Ascending aorta (tissue), 2 donors: ENCODE data around the gene MAEL. TPM values are rescaled to one million over a fixed set of nuclear protein-coding genes. Genes with fewer than 3 reads are reported as not detected.

ENCODE experiments used
- DNase-seq, 2 donors: peaks; one replicate each; pipeline ENCODE4 v3.0.0-alpha.2; 2019; ENCODE audit warnings: low spot score in 2 of 2
- H3K27ac ChIP-seq, 2 donors: fragments of 200-600 bp; sonication (generic); one replicate each; pipeline ENCODE4 v1.5.1; 2016 to 2017; ENCODE audit warnings: mild to moderate bottlenecking in 1 of 2
- H3K27me3 ChIP-seq: fragments of 200-600 bp; sonication (generic); one replicate; pipeline ENCODE4 v1.5.1; 2017
- H3K36me3 ChIP-seq, 2 donors: fragments of 200-600 bp; sonication (generic); one replicate each; pipeline ENCODE4 v1.5.1; 2016
- H3K4me1 ChIP-seq, 2 donors: fragments of 200-600 bp; sonication (generic); one replicate each; pipeline ENCODE4 v1.5.1; 2016 to 2017; ENCODE audit warnings: mild to moderate bottlenecking in 1 of 2
- H3K4me3 ChIP-seq, 2 donors: fragments of 200-600 bp; sonication (generic); one replicate each; pipeline ENCODE4 v1.5.1; 2016 to 2017; ENCODE audit warnings: mild to moderate bottlenecking in 1 of 2
- H3K9me3 ChIP-seq, 2 donors: fragments of 200-600 bp; sonication (generic); one replicate each; pipeline ENCODE4 v1.5.1; 2016
- intact Hi-C: fragments of 100-400 bp; cut with DNase I; formaldehyde crosslinking; loops from one replicate; pipeline ENCODE4 v1.15.1; 2023
- total RNA-seq: library from RNA; depleted of rRNA; stranded (reverse); fragments of >200 nt; gene quantifications from one replicate; pipeline ENCODE4 v1.1.0, GENCODE V29; 2016
- TF ChIP-seq, protein P1 (sequence below), 3 experiments: fragments of 200-600 bp in 2 of 3; fragments of 450-650 bp in 1 of 3; sonication (generic) in 2 of 3; IDR thresholded peaks; one replicate each; pipeline ENCODE4 v1.5.1; 2016 to 2019; ENCODE audit warnings: antibody characterized with exemption in 3 of 3, mild to moderate bottlenecking in 1 of 3, moderate library complexity in 1 of 3

The MAEL gene
- total RNA-seq, 1 donor from 2014 or later = not detected

DNA sequence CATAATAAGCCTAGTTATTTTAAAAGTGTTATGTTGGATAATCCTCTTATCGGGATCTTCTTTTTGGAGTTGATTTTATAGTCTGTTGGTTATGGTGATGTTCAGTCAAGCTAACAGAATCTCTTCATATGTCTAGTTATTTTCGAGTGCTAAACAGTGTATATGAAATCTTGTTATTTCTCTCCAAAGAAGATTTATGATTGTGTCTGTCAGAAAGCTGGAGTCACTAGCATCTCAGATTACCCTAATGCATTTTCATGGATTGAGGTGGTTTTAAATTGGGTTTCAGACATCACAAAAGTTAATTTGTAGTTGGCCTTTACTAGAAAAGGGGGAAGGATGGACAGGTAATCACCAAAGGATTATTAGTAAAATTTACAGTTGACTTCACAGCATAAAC is 13.3 kb downstream of the MAEL start:
- Histone ChIP-seq H3K27ac (no peak overlapping the region), H3K36me3 (no peaks in the 10 kb centered on the region), H3K4me3 (no peak overlapping the region), H3K27me3 (no peaks in the 10 kb centered on the region), H3K4me1 (no peaks in the 10 kb centered on the region), H3K9me3 (no peaks in the 10 kb centered on the region)
- no peak for DNase-seq
- TF ChIP-seq, protein P1, sequence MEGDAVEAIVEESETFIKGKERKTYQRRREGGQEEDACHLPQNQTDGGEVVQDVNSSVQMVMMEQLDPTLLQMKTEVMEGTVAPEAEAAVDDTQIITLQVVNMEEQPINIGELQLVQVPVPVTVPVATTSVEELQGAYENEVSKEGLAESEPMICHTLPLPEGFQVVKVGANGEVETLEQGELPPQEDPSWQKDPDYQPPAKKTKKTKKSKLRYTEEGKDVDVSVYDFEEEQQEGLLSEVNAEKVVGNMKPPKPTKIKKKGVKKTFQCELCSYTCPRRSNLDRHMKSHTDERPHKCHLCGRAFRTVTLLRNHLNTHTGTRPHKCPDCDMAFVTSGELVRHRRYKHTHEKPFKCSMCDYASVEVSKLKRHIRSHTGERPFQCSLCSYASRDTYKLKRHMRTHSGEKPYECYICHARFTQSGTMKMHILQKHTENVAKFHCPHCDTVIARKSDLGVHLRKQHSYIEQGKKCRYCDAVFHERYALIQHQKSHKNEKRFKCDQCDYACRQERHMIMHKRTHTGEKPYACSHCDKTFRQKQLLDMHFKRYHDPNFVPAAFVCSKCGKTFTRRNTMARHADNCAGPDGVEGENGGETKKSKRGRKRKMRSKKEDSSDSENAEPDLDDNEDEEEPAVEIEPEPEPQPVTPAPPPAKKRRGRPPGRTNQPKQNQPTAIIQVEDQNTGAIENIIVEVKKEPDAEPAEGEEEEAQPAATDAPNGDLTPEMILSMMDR (IDR thresholded peaks at IDR 0.05) = no peak
- intact Hi-C loops = no loop called here

DNA sequence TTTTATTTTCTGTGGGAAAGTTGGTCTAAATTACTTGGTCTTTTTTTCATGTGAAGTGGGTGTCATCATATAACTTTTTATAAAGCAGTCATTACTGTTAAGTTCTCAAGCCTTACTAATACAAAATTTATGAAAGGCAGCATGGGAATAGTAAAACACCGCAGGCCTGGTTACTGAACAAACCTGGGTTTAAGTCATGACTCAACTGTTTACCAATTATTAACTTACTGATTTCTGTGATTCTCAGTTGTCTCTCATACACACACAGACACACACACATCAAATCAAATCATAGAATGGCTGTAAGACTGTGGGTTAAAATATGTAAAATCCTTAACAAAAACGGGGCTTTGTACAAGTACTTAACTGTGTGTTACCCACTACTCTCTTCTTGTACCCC is 14.6 kb downstream of the MAEL start:
- Histone ChIP-seq H3K4me3 (no peak overlapping the region), H3K27me3 (no peaks in the 10 kb centered on the region), H3K36me3 (no peaks in the 10 kb centered on the region), H3K4me1 (no peaks in the 10 kb centered on the region), H3K9me3 (no peaks in the 10 kb centered on the region), H3K27ac (no peak overlapping the region)
- intact Hi-C loops = no loop called here
- TF ChIP-seq, protein P1 (IDR thresholded peaks at IDR 0.05) = no peak
- DNase-seq = no peak

DNA sequence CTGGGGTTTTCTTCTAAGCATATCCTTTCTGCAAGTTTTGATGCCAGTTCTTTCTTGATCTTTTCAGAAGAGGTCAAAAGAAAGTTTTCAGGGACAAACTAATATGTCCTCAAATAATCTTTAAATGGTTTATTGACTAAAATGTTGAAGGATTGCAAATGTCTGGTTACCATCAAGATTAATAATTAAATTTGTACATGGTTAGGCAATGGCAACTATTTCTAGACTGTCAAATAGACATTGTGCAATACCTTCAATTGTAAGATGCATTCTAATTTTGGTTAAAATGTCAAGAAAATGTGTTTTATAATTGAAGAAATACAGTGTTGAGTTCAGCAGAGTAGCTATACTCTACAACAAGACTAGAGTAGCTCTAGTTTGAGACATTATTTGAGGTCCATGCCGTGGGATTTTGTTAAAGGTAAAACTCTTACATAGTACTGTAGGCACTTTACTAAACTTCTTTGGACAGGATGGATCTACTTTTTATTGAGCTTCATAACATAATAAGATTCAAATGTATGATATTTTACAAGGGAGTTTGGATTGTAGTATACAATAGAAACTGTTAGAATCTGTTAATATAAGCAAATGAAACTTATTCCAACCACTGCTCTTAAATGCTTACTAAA is 22.6 kb downstream of the MAEL start:
- TF ChIP-seq, protein P1 (IDR thresholded peaks at IDR 0.05) = no peak
- DNase-seq = no peak
- no peaks in the 10 kb centered on the region for H3K9me3 ChIP-seq
- H3K27me3 ChIP-seq = no peaks in the 10 kb centered on the region
- no peak overlapping the region for H3K4me3 ChIP-seq
- no peaks in the 10 kb centered on the region for H3K36me3 ChIP-seq
- intact Hi-C loops = no loop called here
- no peaks in the 10 kb centered on the region for H3K4me1 ChIP-seq
- no peak overlapping the region for H3K27ac ChIP-seq

DNA sequence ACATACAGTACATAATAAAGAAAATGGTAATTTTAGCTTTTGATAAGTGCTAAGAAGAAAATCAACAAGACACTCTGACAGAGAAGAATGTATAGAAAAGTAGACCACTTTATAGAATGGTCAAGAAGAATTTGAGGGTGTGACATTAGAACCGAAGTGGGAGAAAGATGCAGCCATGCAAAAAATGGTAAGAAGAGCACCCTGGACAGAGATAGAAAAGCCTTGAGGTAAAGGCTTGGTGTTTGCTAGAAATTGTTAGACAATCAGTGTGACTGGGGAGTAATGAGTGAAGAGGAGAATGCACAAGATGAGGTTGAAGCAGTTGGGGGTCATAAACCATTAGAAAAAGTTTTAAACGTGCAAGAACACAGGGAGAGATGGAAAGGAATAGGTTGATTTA is 23.5 kb downstream of the MAEL start:
- no peaks in the 10 kb centered on the region for H3K9me3 ChIP-seq
- DNase-seq = no peak
- TF ChIP-seq, protein P1 (IDR thresholded peaks at IDR 0.05) = no peak
- H3K27me3 ChIP-seq = no peaks in the 10 kb centered on the region
- H3K27ac ChIP-seq = no peak overlapping the region
- H3K4me1 ChIP-seq = no peaks in the 10 kb centered on the region
- H3K4me3 ChIP-seq = no peak overlapping the region
- intact Hi-C loops = no loop called here
- H3K36me3 ChIP-seq = no peaks in the 10 kb centered on the region

DNA sequence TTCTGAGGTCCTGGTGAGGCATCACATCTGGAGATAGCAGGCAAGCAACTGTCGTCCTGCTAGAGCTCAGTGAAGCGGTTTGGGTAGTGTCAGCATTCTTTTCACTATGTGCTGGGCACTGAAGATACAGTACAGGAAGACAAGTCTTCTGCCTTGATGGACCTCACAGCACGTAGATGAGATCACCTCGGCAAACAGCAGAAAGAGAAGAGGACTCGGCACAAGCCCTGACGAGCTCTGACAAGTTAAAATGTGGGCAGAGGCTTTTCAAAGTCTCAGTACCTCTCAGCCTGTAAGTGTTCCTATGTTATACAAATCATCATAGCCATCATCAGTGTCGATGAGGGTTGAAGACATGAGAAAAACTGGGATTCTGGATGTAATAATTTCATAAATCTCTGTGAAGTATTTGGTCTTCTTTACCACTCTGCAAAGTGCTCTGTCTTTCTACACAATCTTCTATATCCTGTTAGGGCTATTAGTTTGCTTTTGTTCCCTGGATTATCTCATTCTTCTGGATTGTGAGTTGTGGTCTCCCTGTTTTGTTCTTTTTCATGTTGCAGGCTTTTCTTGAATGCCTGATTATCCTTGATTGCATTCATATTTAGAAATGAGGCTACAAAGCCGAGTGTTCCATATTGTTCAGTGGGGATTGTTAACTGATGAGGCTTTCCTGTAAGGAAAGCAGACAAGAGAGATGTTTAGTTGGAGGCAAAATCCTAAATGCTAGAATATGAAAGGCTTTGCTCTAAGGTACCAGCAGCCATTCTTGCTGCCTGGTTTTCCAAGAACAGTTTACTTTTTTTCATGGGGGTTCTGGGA is 24.2 kb downstream of the MAEL start:
- Histone ChIP-seq H3K4me3 (no peak overlapping the region), H3K36me3 (no peaks in the 10 kb centered on the region), H3K27ac (no peak overlapping the region), H3K9me3 (no peaks in the 10 kb centered on the region), H3K27me3 (no peaks in the 10 kb centered on the region), H3K4me1 (no peaks in the 10 kb centered on the region)
- TF ChIP-seq, protein P1 (IDR thresholded peaks at IDR 0.05) = no peak
- intact Hi-C loops = no loop called here
- DNase-seq = no peak
